Neural progenitor cell (in vitro differentiated cells): ENCODE data around the gene LRRTM4.

Source experiments
- CTCF ChIP-seq: fragments of 200-600 bp; sonication (generic); IDR thresholded peaks from 2 replicates; pipeline ENCODE4 v1.5.1; 2017; ENCODE audit warnings: antibody characterized with exemption, mild to moderate bottlenecking
- EZH2 ChIP-seq: fragments of 200-600 bp; sonication (generic); IDR thresholded peaks from 2 replicates; pipeline ENCODE4 v1.6.1; 2017; ENCODE audit warnings: antibody characterized with exemption, mild to moderate bottlenecking, moderate library complexity

- TF ChIP-seq CTCF = no peak
- TF ChIP-seq EZH2 = no peak
These were observed 696.8 kb downstream of the LRRTM4 start for GRCh38 chr2:76825140-76825970.
